ENCODE measurements around the gene SMNDC1.

Gene SMNDC1

GRCh38 chr10:110244550-110244949, 60.2 kb downstream of the SMNDC1 start:
- DNase-seq, result no peak

- DNase-seq, result no peak
Measured at GRCh38 chr10:110242511-110242910, 62.2 kb downstream of the SMNDC1 start.

DNA sequence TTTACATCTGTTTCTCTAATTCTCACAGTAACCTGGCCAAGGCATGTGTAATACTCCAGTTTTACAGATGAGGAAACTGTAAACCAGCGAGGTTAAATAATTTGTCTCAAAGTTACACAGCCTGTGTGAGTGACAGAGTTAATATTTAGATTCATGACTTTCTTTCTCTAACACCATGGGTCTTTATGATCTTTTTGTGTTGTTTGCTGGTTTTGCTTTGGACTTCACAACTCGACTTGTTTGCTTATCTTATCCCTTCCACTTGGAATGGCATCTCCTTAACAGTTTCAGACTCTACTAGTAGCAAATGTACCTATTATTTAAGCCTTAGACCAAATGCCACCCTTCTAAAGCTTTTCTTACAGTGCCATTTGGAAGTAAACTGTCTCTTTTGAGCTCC, 62.9 kb downstream of the SMNDC1 start:
- DNase-seq, result no peak

GRCh38 chr10:110241407-110241806, 63.3 kb downstream of the SMNDC1 start:
- no peak for DNase-seq
